Keratinocyte (primary cell): ENCODE data around the gene CD300H.

Source experiments
- EZH2 ChIP-seq: IDR thresholded peaks from one replicate; pipeline ENCODE4 v1.6.1; 2012; ENCODE audit warnings: inconsistent platforms, mild to moderate bottlenecking, low read length, moderate library complexity
- TF ChIP-seq, protein P1 (sequence below), 3 experiments: IDR thresholded peaks in 1 of 3; conservative IDR thresholded peaks in 1 of 3; optimal IDR thresholded peaks in 1 of 3; 2 replicates in 2 of 3; 3 replicates in 1 of 3; pipeline versions ENCODE3 to v1.5.1; 2011; ENCODE audit warnings: low read length in 3 of 3, mild to moderate bottlenecking in 3 of 3, moderate library complexity in 2 of 3, control low read depth in 1 of 3, inconsistent platforms in 1 of 3; ENCODE audit not compliant: insufficient read depth in 2 of 3; ENCODE audit errors: extremely low read depth in 1 of 3

DNA sequence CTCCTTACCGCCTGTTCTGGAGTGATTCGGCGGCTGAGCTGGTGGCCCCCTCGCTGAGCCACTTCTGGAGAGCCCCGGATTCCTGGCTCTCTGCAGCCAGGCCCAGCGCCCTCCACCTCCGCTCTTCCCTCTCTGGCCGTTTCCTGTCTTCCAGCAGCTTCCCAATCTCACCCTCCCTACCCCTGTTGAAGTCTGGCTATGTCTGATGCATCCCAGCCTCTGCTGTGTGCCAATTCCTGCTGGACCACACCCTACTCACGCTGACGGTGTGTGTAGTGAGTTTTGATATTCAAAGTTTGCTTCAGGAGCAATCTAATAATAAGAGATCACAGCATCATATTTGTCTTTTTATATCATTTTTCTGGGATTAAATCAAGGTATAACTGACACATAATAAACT lies 15.3 kb upstream of the CD300H start:
- TF ChIP-seq, protein P1, sequence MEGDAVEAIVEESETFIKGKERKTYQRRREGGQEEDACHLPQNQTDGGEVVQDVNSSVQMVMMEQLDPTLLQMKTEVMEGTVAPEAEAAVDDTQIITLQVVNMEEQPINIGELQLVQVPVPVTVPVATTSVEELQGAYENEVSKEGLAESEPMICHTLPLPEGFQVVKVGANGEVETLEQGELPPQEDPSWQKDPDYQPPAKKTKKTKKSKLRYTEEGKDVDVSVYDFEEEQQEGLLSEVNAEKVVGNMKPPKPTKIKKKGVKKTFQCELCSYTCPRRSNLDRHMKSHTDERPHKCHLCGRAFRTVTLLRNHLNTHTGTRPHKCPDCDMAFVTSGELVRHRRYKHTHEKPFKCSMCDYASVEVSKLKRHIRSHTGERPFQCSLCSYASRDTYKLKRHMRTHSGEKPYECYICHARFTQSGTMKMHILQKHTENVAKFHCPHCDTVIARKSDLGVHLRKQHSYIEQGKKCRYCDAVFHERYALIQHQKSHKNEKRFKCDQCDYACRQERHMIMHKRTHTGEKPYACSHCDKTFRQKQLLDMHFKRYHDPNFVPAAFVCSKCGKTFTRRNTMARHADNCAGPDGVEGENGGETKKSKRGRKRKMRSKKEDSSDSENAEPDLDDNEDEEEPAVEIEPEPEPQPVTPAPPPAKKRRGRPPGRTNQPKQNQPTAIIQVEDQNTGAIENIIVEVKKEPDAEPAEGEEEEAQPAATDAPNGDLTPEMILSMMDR (optimal IDR thresholded peaks at IDR 0.05 in 1 of 3, IDR thresholded peaks at IDR 0.05 in 1 of 3, conservative IDR thresholded peaks at IDR 0.05 in 1 of 3; ENCODE audit: extremely low read depth in 1 of 3, insufficient read depth in 2 of 3, low read length in 3 of 3), result no peak
- no peak for TF ChIP-seq EZH2
